ENCODE measurements around the gene BCL10. TPM values are rescaled to one million over a fixed set of nuclear protein-coding genes. Genes with fewer than 3 reads are reported as not detected.

BCL10 gene
- total RNA-seq, 1 experiment from 2014 or later, result 30.4 TPM

DNA sequence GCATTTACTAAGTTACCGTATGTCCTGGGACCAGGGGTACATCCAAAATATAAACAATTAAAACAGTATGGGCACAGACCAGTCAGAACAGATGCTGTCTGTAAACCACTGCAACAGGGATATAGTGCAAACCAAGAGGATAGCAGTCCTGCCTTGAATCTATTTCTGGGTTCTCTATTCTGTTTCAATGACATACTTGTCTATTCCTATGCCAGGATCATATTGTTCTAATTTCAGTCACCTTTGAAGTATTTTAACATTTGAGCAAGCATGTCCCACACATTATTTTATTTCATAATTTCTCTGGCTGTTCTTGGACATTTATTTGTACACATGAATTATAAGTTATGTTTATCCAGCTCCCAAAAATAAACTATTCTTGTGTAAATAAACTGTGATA is 47.5 kb downstream of the BCL10 start:
- ChIA-PET CTCF (no interaction called here), POLR2A (ENCODE audit: unreplicated experiment) (no interaction called here)
- Histone ChIP-seq H4K20me1 (ENCODE audit: insufficient read depth) (no peaks in the 10 kb centered on the region), H3K79me2 (ENCODE audit: low read depth) (no peaks in the 10 kb centered on the region), H3K4me2 (no peak overlapping the region), H2AFZ (no peak overlapping the region), H3K27me3 (ENCODE audit: insufficient read depth, low read depth) (no peaks in the 10 kb centered on the region), H3K4me3 (no peak overlapping the region), H3K4me1 (replicated peaks; ENCODE audit: insufficient read depth) (peaks cover 51% of the 10 kb centered on the region), H3K9me3 (ENCODE audit: insufficient read depth, low read depth) (no peaks in the 10 kb centered on the region), H3K36me3 (ENCODE audit: low read depth) (no peaks in the 10 kb centered on the region), H3K27ac (no peak overlapping the region), H3F3A (ENCODE audit: insufficient read depth, low read depth) (peaks cover 29% of the 10 kb centered on the region), H3K9me2 (ENCODE audit: insufficient read depth) (no peaks in the 10 kb centered on the region)
- intact Hi-C loops (cut with micrococcal nuclease; ENCODE audit: unreplicated experiment), result no loop called here
- no TSS peak for BruUV-seq (replicated peaks)
- TF ChIP-seq, protein P1, sequence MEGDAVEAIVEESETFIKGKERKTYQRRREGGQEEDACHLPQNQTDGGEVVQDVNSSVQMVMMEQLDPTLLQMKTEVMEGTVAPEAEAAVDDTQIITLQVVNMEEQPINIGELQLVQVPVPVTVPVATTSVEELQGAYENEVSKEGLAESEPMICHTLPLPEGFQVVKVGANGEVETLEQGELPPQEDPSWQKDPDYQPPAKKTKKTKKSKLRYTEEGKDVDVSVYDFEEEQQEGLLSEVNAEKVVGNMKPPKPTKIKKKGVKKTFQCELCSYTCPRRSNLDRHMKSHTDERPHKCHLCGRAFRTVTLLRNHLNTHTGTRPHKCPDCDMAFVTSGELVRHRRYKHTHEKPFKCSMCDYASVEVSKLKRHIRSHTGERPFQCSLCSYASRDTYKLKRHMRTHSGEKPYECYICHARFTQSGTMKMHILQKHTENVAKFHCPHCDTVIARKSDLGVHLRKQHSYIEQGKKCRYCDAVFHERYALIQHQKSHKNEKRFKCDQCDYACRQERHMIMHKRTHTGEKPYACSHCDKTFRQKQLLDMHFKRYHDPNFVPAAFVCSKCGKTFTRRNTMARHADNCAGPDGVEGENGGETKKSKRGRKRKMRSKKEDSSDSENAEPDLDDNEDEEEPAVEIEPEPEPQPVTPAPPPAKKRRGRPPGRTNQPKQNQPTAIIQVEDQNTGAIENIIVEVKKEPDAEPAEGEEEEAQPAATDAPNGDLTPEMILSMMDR (conservative IDR thresholded peaks at IDR 0.05), result no peak
- no peak for TF ChIP-seq EZH2 (IDR thresholded peaks at IDR 0.05; ENCODE audit: low read depth)
- no peak for DNase-seq

GRCh38 chr1:85225624-85226380 is 50.6 kb downstream of the BCL10 start:
- BruUV-seq (replicated peaks), result no TSS peak
- Histone ChIP-seq H3K9me2 (ENCODE audit: insufficient read depth) (no peaks in the 10 kb centered on the region), H3K79me2 (ENCODE audit: low read depth) (no peaks in the 10 kb centered on the region), H3K4me2 (peak overlapping the region; percentile 79), H4K20me1 (ENCODE audit: insufficient read depth) (no peaks in the 10 kb centered on the region), H2AFZ (peak overlapping the region; percentile 71), H3F3A (ENCODE audit: insufficient read depth, low read depth) (peaks cover 38% of the 10 kb centered on the region), H3K27ac (peak overlapping the region; percentile 92), H3K27me3 (ENCODE audit: insufficient read depth, low read depth) (no peaks in the 10 kb centered on the region), H3K4me3 (peak overlapping the region; percentile 45; the same call in 1 of the 2 replicates), H3K9me3 (ENCODE audit: insufficient read depth, low read depth) (no peaks in the 10 kb centered on the region), H3K4me1 (replicated peaks; ENCODE audit: insufficient read depth) (peaks cover 63% of the 10 kb centered on the region), H3K36me3 (ENCODE audit: low read depth) (no peaks in the 10 kb centered on the region)
- TF ChIP-seq, protein P1 (conservative IDR thresholded peaks at IDR 0.05), result no peak
- no peak for TF ChIP-seq EZH2 (IDR thresholded peaks at IDR 0.05; ENCODE audit: low read depth)
- ChIA-PET CTCF (no interaction called here), POLR2A (ENCODE audit: unreplicated experiment) (interaction anchor here (0.6 kb wide), 1 partner anchor 142 kb away, joined by 3 read pairs; no protein-coding TSS in a partner anchor)
- DNase-seq, result no peak
- intact Hi-C loops (cut with micrococcal nuclease; ENCODE audit: unreplicated experiment), result loop anchor here (1.0 to 2.0 kb wide), 2 partner anchors 25 to 79 kb away; partner anchors contain the start of gene SYDE2

- H3K4me3 ChIP-seq, result peak overlapping the region; percentile 45; the same call in 1 of the 2 replicates
- H3K27me3 ChIP-seq (ENCODE audit: insufficient read depth, low read depth), result no peaks in the 10 kb centered on the region
- no peaks in the 10 kb centered on the region for H3K9me2 ChIP-seq (ENCODE audit: insufficient read depth)
- H3K27ac ChIP-seq, result peak overlapping the region; percentile 92
- H3K79me2 ChIP-seq (ENCODE audit: low read depth), result no peaks in the 10 kb centered on the region
- no peaks in the 10 kb centered on the region for H4K20me1 ChIP-seq (ENCODE audit: insufficient read depth)
- peak overlapping the region; percentile 79 for H3K4me2 ChIP-seq
- H3K4me1 ChIP-seq (replicated peaks; ENCODE audit: insufficient read depth), result peaks cover 55% of the 10 kb centered on the region
- TF ChIP-seq, protein P1 (conservative IDR thresholded peaks at IDR 0.05), result no peak
- no peak for TF ChIP-seq EZH2 (IDR thresholded peaks at IDR 0.05; ENCODE audit: low read depth)
- H2AFZ ChIP-seq, result peak overlapping the region; percentile 71; the same call in 1 of the 2 replicates
- DNase-seq, result peak; percentile 73 to 97
- POLR2A ChIA-PET (ENCODE audit: unreplicated experiment), result interaction anchor here (0.5 to 0.7 kb wide), 4 partner anchors 17 to 1479 kb away, joined by 3 to 4 read pairs (median 3); no protein-coding TSS in a partner anchor
- H3K36me3 ChIP-seq (ENCODE audit: low read depth), result no peaks in the 10 kb centered on the region
- CTCF ChIA-PET, result no interaction called here
- H3F3A ChIP-seq (ENCODE audit: insufficient read depth, low read depth), result peaks cover 38% of the 10 kb centered on the region
- intact Hi-C loops (cut with micrococcal nuclease; ENCODE audit: unreplicated experiment), result loop anchor here (1.0 to 2.0 kb wide), 2 partner anchors 24 to 78 kb away; partner anchors contain the start of gene SYDE2
- H3K9me3 ChIP-seq (ENCODE audit: insufficient read depth, low read depth), result no peaks in the 10 kb centered on the region
- no TSS peak for BruUV-seq (replicated peaks)
Measured at GRCh38 chr1:85224734-85225623, 51.5 kb downstream of the BCL10 start.
